Activated naive CD4-positive, alpha-beta T cell treated with anti-CD3 and anti-CD28 coated beads for 36 hours (primary cell): Measurements from ENCODE around the gene FOXL1. TPM values are rescaled to one million over a fixed set of nuclear protein-coding genes. Genes with fewer than 3 reads are reported as not detected.

Source experiments
- CTCF ChIA-PET: fragments of 350-600 bp; sonication (Branson Sonifier 250); formaldehyde crosslinking; loops from one replicate; lab custom pipeline; 2021; ENCODE audit warnings: antibody characterized with exemption; lab: Charles Lee
- DNase-seq: peaks from one replicate; pipeline ENCODE4 v3.0.0-alpha.2; 2020
- H3K27ac Mint-ChIP-seq: one replicate; pipeline ENCODE4 v1.8.0; 2021; ENCODE audit warnings: mild to moderate bottlenecking, mixed read lengths
- H3K27me3 Mint-ChIP-seq: one replicate; pipeline ENCODE4 v1.8.0; 2021; ENCODE audit warnings: low read depth, mixed read lengths
- H3K36me3 Mint-ChIP-seq: one replicate; pipeline ENCODE4 v1.8.0; 2021; ENCODE audit warnings: low read depth, mixed read lengths
- H3K4me1 Mint-ChIP-seq: one replicate; pipeline ENCODE4 v1.8.0; 2021; ENCODE audit warnings: low read depth, mixed read lengths
- H3K4me3 Mint-ChIP-seq: one replicate; pipeline ENCODE4 v1.8.0; 2021; ENCODE audit warnings: mild to moderate bottlenecking, moderate library complexity, mixed read lengths
- H3K9me3 Mint-ChIP-seq: one replicate; pipeline ENCODE4 v1.8.0; 2021; ENCODE audit warnings: mixed read lengths
- intact Hi-C: fragments of 100-400 bp; cut with micrococcal nuclease; formaldehyde crosslinking; loops from one replicate; pipeline ENCODE4 v1.15.1; 2023
- total RNA-seq, 2 experiments: library from RNA; stranded (reverse); gene quantifications; one replicate each; pipeline ENCODE4 v1.2.3, GENCODE V29; 2021

Gene FOXL1
- total RNA-seq = not detected

- intact Hi-C loops = loop anchor here (5.0 kb wide), 1 partner anchor 81 kb away; no protein-coding TSS in a partner anchor
- CTCF ChIA-PET = no interaction called here
- Mint-ChIP-seq H3K4me1 (peaks cover 12% of the 10 kb centered on the region), H3K9me3 (no peaks in the 10 kb centered on the region), H3K27ac (no peak within 1 kb of the TSS), H3K27me3 (peaks cover 61% of the 10 kb centered on the region), H3K4me3 (no peak within 1 kb of the TSS), H3K36me3 (no peaks in the 10 kb centered on the region)
- DNase-seq = no peak
These were observed at the start of gene FOXL1 for GRCh38 chr16:86578061-86578599. Gene FOXL1 (plus strand): TSS chr16:86578549. CDS start chr16:86578724, 175 bp downstream.

- Mint-ChIP-seq H3K4me3 (no peak overlapping the region), H3K4me1 (no peaks in the 10 kb centered on the region), H3K27me3 (no peaks in the 10 kb centered on the region), H3K9me3 (peaks cover 2% of the 10 kb centered on the region), H3K27ac (no peak overlapping the region), H3K36me3 (no peaks in the 10 kb centered on the region)
- CTCF ChIA-PET = interaction anchor here (1.6 kb wide), 1 partner anchor 11 kb away, joined by 4 read pairs; no protein-coding TSS in a partner anchor
- DNase-seq = no peak
- intact Hi-C loops = no loop called here
These were observed 49.2 kb upstream of the FOXL1 start for GRCh38 chr16:86529160-86529559.

- no peak overlapping the region for H3K27ac Mint-ChIP-seq
- no peaks in the 10 kb centered on the region for H3K27me3 Mint-ChIP-seq
- CTCF ChIA-PET = no interaction called here
- no peak overlapping the region for H3K4me3 Mint-ChIP-seq
- no peaks in the 10 kb centered on the region for H3K36me3 Mint-ChIP-seq
- intact Hi-C loops = no loop called here
- peaks cover 2% of the 10 kb centered on the region for H3K9me3 Mint-ChIP-seq
- DNase-seq = no peak
- no peaks in the 10 kb centered on the region for H3K4me1 Mint-ChIP-seq
These were observed 47.8 kb upstream of the FOXL1 start for GRCh38 chr16:86530251-86531190.

- CTCF ChIA-PET = no interaction called here
- Mint-ChIP-seq H3K36me3 (peaks cover 3% of the 10 kb centered on the region), H3K4me3 (no peak overlapping the region), H3K27ac (no peak overlapping the region), H3K9me3 (peaks cover 2% of the 10 kb centered on the region), H3K27me3 (no peaks in the 10 kb centered on the region), H3K4me1 (no peaks in the 10 kb centered on the region)
- intact Hi-C loops = no loop called here
- DNase-seq = no peak
These were observed 47.2 kb upstream of the FOXL1 start for GRCh38 chr16:86531191-86531545.

GRCh38 chr16:86531641-86532525, 46.5 kb upstream of the FOXL1 start:
- intact Hi-C loops = no loop called here
- peaks cover 3% of the 10 kb centered on the region for H3K36me3 Mint-ChIP-seq
- no peaks in the 10 kb centered on the region for H3K4me1 Mint-ChIP-seq
- no peaks in the 10 kb centered on the region for H3K9me3 Mint-ChIP-seq
- CTCF ChIA-PET = no interaction called here
- no peaks in the 10 kb centered on the region for H3K27me3 Mint-ChIP-seq
- DNase-seq = no peak
- H3K27ac Mint-ChIP-seq = no peak overlapping the region
- H3K4me3 Mint-ChIP-seq = no peak overlapping the region

GRCh38 chr16:86532526-86532815, 45.9 kb upstream of the FOXL1 start:
- Mint-ChIP-seq H3K9me3 (no peaks in the 10 kb centered on the region), H3K36me3 (peaks cover 3% of the 10 kb centered on the region), H3K27ac (no peak overlapping the region), H3K4me1 (no peaks in the 10 kb centered on the region), H3K27me3 (no peaks in the 10 kb centered on the region), H3K4me3 (no peak overlapping the region)
- CTCF ChIA-PET = no interaction called here
- DNase-seq = no peak
- intact Hi-C loops = no loop called here

GRCh38 chr16:86533076-86533475, 45.3 kb upstream of the FOXL1 start:
- DNase-seq = no peak
- Mint-ChIP-seq H3K9me3 (no peaks in the 10 kb centered on the region), H3K27ac (no peak overlapping the region), H3K4me1 (no peaks in the 10 kb centered on the region), H3K4me3 (no peak overlapping the region), H3K36me3 (peaks cover 3% of the 10 kb centered on the region), H3K27me3 (no peaks in the 10 kb centered on the region)
- CTCF ChIA-PET = no interaction called here
- intact Hi-C loops = no loop called here

- Mint-ChIP-seq H3K9me3 (no peaks in the 10 kb centered on the region), H3K36me3 (peaks cover 6% of the 10 kb centered on the region), H3K27me3 (no peaks in the 10 kb centered on the region), H3K4me3 (no peak overlapping the region), H3K4me1 (no peaks in the 10 kb centered on the region), H3K27ac (no peak overlapping the region)
- intact Hi-C loops = no loop called here
- CTCF ChIA-PET = no interaction called here
- no peak for DNase-seq
These were observed 44.5 kb upstream of the FOXL1 start for GRCh38 chr16:86533767-86534351.

GRCh38 chr16:86534779-86535615, 43.4 kb upstream of the FOXL1 start:
- intact Hi-C loops = no loop called here
- H3K4me3 Mint-ChIP-seq = no peak overlapping the region
- CTCF ChIA-PET = no interaction called here
- peaks cover 6% of the 10 kb centered on the region for H3K36me3 Mint-ChIP-seq
- no peaks in the 10 kb centered on the region for H3K9me3 Mint-ChIP-seq
- no peak overlapping the region for H3K27ac Mint-ChIP-seq
- no peaks in the 10 kb centered on the region for H3K4me1 Mint-ChIP-seq
- DNase-seq = no peak
- H3K27me3 Mint-ChIP-seq = no peaks in the 10 kb centered on the region

- Mint-ChIP-seq H3K4me1 (no peaks in the 10 kb centered on the region), H3K27ac (no peak overlapping the region), H3K36me3 (peaks cover 6% of the 10 kb centered on the region), H3K27me3 (no peaks in the 10 kb centered on the region), H3K9me3 (no peaks in the 10 kb centered on the region), H3K4me3 (no peak overlapping the region)
- DNase-seq = no peak
- intact Hi-C loops = no loop called here
- CTCF ChIA-PET = no interaction called here
These were observed 41.7 kb upstream of the FOXL1 start for GRCh38 chr16:86536621-86537020.

GRCh38 chr16:86537486-86537885, 40.9 kb upstream of the FOXL1 start:
- Mint-ChIP-seq H3K4me1 (no peaks in the 10 kb centered on the region), H3K27ac (no peak overlapping the region), H3K9me3 (no peaks in the 10 kb centered on the region), H3K27me3 (no peaks in the 10 kb centered on the region), H3K36me3 (peaks cover 10% of the 10 kb centered on the region), H3K4me3 (no peak overlapping the region)
- no peak for DNase-seq
- CTCF ChIA-PET = no interaction called here
- intact Hi-C loops = no loop called here
